NT2/D1 (cell line): ENCODE data around the gene OSER1.

Source experiments
- SUZ12 ChIP-seq: IDR thresholded peaks from 2 replicates; pipeline ENCODE4 v1.6.1; 2011; ENCODE audit not compliant: insufficient read length, insufficient read depth; ENCODE audit errors: extremely low read depth
- YY1 ChIP-seq: IDR thresholded peaks from 2 replicates; pipeline ENCODE4 v1.6.1; 2011; ENCODE audit not compliant: insufficient read length, insufficient read depth
- ZNF274 ChIP-seq: IDR thresholded peaks from 2 replicates; pipeline ENCODE4 v1.6.1; 2011; ENCODE audit warnings: mild to moderate bottlenecking, low read depth, low read length

DNA sequence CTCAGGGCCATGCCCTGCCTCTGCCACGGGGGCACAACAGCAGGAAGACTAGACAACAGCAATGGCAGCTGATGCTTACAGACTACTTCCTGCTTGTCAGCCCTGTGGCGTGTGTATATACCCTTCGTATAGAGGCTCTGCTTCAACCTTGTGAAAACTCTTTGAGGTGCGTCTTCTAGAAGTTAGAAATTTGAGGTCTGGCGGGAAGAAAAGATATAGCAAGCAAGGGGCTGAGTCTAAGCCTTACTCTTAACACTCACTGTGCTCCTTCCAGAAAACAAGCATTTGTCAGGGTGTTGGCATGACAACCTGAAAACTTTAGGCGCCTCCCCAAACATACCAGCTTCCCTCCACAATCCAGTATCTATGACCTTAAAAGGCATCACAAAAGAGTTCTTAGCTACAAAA is 56.9 kb downstream of the OSER1 start:
- TF ChIP-seq YY1 (no peak), ZNF274 (no peak), SUZ12 (no peak)
